ENCODE measurements around the gene FAIM.

Gene FAIM

GRCh38 chr3:138629526-138629925 is 21.0 kb downstream of the FAIM start:
- no peaks in the 10 kb centered on the region; the same call in 1 of the 2 replicates for H3K36me3 ChIP-seq (ENCODE audit: insufficient read depth)
- no peak overlapping the region for H3K4me2 ChIP-seq
- no peaks in the 10 kb centered on the region for H3K27me3 ChIP-seq (ENCODE audit: insufficient read depth, low read depth)
- H3K27ac ChIP-seq, result no peak overlapping the region
- H2AFZ ChIP-seq (ENCODE audit: low read depth), result no peak overlapping the region
- no peaks in the 10 kb centered on the region for H3K79me2 ChIP-seq (ENCODE audit: insufficient read depth, low read depth)
- no peak overlapping the region for H3K4me3 ChIP-seq (IDR thresholded peaks at IDR 0.05; ENCODE audit: insufficient read depth, low read depth, low read length)
- TF ChIP-seq, protein P1, sequence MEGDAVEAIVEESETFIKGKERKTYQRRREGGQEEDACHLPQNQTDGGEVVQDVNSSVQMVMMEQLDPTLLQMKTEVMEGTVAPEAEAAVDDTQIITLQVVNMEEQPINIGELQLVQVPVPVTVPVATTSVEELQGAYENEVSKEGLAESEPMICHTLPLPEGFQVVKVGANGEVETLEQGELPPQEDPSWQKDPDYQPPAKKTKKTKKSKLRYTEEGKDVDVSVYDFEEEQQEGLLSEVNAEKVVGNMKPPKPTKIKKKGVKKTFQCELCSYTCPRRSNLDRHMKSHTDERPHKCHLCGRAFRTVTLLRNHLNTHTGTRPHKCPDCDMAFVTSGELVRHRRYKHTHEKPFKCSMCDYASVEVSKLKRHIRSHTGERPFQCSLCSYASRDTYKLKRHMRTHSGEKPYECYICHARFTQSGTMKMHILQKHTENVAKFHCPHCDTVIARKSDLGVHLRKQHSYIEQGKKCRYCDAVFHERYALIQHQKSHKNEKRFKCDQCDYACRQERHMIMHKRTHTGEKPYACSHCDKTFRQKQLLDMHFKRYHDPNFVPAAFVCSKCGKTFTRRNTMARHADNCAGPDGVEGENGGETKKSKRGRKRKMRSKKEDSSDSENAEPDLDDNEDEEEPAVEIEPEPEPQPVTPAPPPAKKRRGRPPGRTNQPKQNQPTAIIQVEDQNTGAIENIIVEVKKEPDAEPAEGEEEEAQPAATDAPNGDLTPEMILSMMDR (conservative IDR thresholded peaks at IDR 0.05; ENCODE audit: low read depth, low read length), result no peak
- H4K20me1 ChIP-seq (ENCODE audit: insufficient read depth), result no peaks in the 10 kb centered on the region
- no peak overlapping the region for H3K9ac ChIP-seq
- no peaks in the 10 kb centered on the region for H3K4me1 ChIP-seq (ENCODE audit: low read depth, poor library complexity, severe bottlenecking)

DNA sequence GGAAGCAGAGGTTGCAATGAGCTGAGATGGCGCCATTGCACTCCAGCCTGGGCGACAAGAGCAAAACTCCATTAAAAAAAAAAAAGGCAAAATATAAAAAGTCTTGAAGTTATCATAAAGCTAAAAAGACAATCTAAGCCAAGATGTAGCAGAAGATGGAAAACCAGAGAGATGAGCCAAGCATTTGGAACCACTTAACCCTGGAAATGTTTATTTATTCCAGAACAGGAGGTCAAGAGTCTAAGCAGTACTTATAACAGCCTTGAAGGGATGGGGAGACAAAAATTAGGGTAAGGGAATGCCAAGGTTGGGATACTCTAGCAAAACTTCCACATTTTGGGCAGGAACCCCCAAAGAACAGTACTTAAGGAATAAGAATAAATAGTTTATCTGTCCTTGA is 30.1 kb downstream of the FAIM start:
- no peaks in the 10 kb centered on the region for H3K36me3 ChIP-seq (ENCODE audit: insufficient read depth)
- H3K4me2 ChIP-seq, result no peak overlapping the region
- H3K4me1 ChIP-seq (ENCODE audit: low read depth, poor library complexity, severe bottlenecking), result no peaks in the 10 kb centered on the region
- TF ChIP-seq, protein P1 (conservative IDR thresholded peaks at IDR 0.05; ENCODE audit: low read depth, low read length), result no peak
- H3K79me2 ChIP-seq (ENCODE audit: insufficient read depth, low read depth), result no peaks in the 10 kb centered on the region
- H3K4me3 ChIP-seq (IDR thresholded peaks at IDR 0.05; ENCODE audit: insufficient read depth, low read depth, low read length), result no peak overlapping the region
- no peak overlapping the region for H3K9ac ChIP-seq
- no peaks in the 10 kb centered on the region for H4K20me1 ChIP-seq (ENCODE audit: insufficient read depth)
- no peaks in the 10 kb centered on the region for H3K27me3 ChIP-seq (ENCODE audit: insufficient read depth, low read depth)
- no peak overlapping the region for H2AFZ ChIP-seq (ENCODE audit: low read depth)
- no peak overlapping the region for H3K27ac ChIP-seq

DNA sequence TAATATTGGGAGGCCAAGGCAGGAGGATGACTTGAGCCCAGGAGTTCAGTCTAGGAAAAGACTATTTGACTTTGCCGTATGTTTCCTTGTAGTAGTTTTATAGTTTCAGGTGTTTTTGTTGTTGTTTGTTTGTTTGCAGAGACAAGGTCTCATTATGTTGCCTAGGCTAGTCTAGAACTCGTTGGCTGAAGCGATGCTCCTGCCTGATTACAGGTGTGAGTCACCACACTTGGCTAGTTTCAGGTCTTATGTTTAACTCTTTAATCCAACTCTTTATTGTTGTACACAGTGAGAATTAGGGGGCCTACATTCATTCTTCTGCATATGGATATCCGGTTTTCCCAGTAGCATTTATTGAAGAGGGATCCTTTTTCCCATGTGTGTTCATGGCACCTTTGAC is 32.0 kb downstream of the FAIM start:
- H3K27ac ChIP-seq, result no peak overlapping the region
- TF ChIP-seq, protein P1 (conservative IDR thresholded peaks at IDR 0.05; ENCODE audit: low read depth, low read length), result no peak
- H3K4me1 ChIP-seq (ENCODE audit: low read depth, poor library complexity, severe bottlenecking), result no peaks in the 10 kb centered on the region
- H3K4me3 ChIP-seq (IDR thresholded peaks at IDR 0.05; ENCODE audit: insufficient read depth, low read depth, low read length), result no peak overlapping the region
- no peak overlapping the region for H3K4me2 ChIP-seq
- no peak overlapping the region for H2AFZ ChIP-seq (ENCODE audit: low read depth)
- no peak overlapping the region for H3K9ac ChIP-seq
- no peaks in the 10 kb centered on the region for H4K20me1 ChIP-seq (ENCODE audit: insufficient read depth)
- H3K79me2 ChIP-seq (ENCODE audit: insufficient read depth, low read depth), result no peaks in the 10 kb centered on the region
- no peaks in the 10 kb centered on the region for H3K36me3 ChIP-seq (ENCODE audit: insufficient read depth)
- no peaks in the 10 kb centered on the region for H3K27me3 ChIP-seq (ENCODE audit: insufficient read depth, low read depth)

DNA sequence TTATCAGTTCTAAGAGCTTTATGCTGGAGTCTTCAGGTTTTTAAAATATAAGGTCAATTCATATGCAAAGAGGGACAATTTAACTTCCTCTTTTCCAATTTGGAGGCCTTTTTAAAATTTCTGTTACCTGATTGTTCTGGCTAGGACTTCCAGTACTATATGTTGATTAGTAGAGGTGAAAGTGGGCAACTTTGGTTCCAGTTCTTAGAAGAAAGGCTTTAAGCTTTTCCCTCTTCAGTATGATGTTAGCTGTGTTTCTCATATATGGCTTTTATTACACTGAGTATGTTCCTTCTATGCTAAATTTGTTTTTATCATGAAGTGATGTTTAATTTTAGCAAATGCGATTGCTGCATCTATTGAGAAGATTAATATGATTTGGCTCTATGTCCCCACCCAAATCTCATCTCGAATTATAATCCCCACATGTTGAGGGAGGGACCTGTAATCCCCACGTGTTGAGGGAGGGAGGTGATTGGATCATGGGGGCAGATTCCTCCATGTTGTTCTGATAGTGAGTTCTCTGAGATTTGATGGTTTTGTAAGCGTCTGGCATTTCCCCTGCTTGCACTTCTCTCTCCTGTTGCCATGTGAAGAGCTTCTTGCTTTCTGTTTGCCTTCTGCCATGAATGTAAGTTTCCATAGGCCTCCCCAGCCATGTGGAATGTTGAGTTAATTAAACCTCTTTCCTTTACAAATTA is 33.8 kb downstream of the FAIM start:
- Histone ChIP-seq H2AFZ (ENCODE audit: low read depth) (no peak overlapping the region), H3K4me2 (no peak overlapping the region), H3K36me3 (ENCODE audit: insufficient read depth) (no peaks in the 10 kb centered on the region), H3K9ac (no peak overlapping the region), H3K4me1 (ENCODE audit: low read depth, poor library complexity, severe bottlenecking) (no peaks in the 10 kb centered on the region), H3K27ac (no peak overlapping the region), H4K20me1 (ENCODE audit: insufficient read depth) (no peaks in the 10 kb centered on the region), H3K4me3 (IDR thresholded peaks at IDR 0.05; ENCODE audit: insufficient read depth, low read depth, low read length) (no peak overlapping the region), H3K79me2 (ENCODE audit: insufficient read depth, low read depth) (no peaks in the 10 kb centered on the region), H3K27me3 (ENCODE audit: insufficient read depth, low read depth) (no peaks in the 10 kb centered on the region)
- TF ChIP-seq, protein P1 (conservative IDR thresholded peaks at IDR 0.05; ENCODE audit: low read depth, low read length), result no peak
